IPS-18a (cell line): Measurements from ENCODE around the gene ZBTB7C.
"Not testable (repeated sequence)": the region's sequence is repeated elsewhere in the genome, so short reads cannot be mapped to it uniquely, and the experiment has no call there.

Experiments used
- H3K27ac ChIP-seq: one replicate; pipeline ENCODE4 v1.5.1; 2013; ENCODE audit warnings: low read length
- H3K27me3 ChIP-seq: one replicate; pipeline ENCODE4 v1.6.1; 2013; ENCODE audit warnings: mild to moderate bottlenecking, low read length; ENCODE audit not compliant: control insufficient read depth, insufficient read depth
- H3K36me3 ChIP-seq: one replicate; pipeline ENCODE4 v1.6.1; 2013; ENCODE audit warnings: low read depth, low read length; ENCODE audit not compliant: control insufficient read depth
- H3K4me1 ChIP-seq: one replicate; pipeline ENCODE4 v1.6.1; 2013; ENCODE audit warnings: low read depth, low read length; ENCODE audit not compliant: control insufficient read depth
- H3K4me3 ChIP-seq: one replicate; pipeline ENCODE4 v1.5.1; 2013; ENCODE audit warnings: low read length
- H3K9ac ChIP-seq: one replicate; pipeline ENCODE4 v1.6.1; 2013; ENCODE audit warnings: mild to moderate bottlenecking, low read length, moderate library complexity
- H3K9me3 ChIP-seq: one replicate; pipeline ENCODE4 v1.6.1; 2013; ENCODE audit warnings: low read depth, low read length; ENCODE audit not compliant: control insufficient read depth

The ZBTB7C gene

GRCh38 chr18:48292229-48292628, 117.0 kb downstream of the ZBTB7C start:
- Histone ChIP-seq H3K4me3 (no peak overlapping the region), H3K4me1 (peaks cover 5% of the 10 kb centered on the region), H3K27me3 (no peaks in the 10 kb centered on the region), H3K36me3 (no peaks in the 10 kb centered on the region), H3K27ac (no peak overlapping the region), H3K9ac (no peak overlapping the region), H3K9me3 (no peaks in the 10 kb centered on the region)

- no peak overlapping the region for H3K27ac ChIP-seq
- H3K9ac ChIP-seq, result no peak overlapping the region
- no peaks in the 10 kb centered on the region for H3K27me3 ChIP-seq
- H3K9me3 ChIP-seq, result no peaks in the 10 kb centered on the region
- H3K36me3 ChIP-seq, result no peaks in the 10 kb centered on the region
- no peak overlapping the region for H3K4me3 ChIP-seq
- H3K4me1 ChIP-seq, result peaks cover 5% of the 10 kb centered on the region
Measured at GRCh38 chr18:48290162-48290926, 118.8 kb downstream of the ZBTB7C start.

DNA sequence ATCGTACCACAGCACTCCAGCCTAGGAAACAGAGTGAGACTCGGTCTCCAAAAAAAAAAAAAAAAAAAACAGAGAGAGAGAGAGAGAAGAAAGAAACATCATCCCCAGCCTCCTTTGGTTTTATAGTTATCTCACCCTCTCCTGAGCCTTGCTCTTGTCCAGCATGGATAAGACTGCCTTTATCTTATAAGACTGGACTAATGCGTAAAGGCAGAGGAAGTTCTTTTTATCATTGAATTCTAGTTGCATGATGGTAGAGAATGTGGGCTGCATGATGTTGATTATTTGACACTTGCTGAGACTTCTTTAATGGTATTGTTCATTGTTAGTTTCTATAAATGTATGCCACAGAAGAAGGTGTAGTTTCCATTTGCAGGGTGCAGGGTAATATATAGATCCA, 124.4 kb downstream of the ZBTB7C start:
- Histone ChIP-seq H3K9ac (no peak overlapping the region), H3K4me1 (no peaks in the 10 kb centered on the region), H3K27ac (no peak overlapping the region), H3K27me3 (no peaks in the 10 kb centered on the region), H3K9me3 (no peaks in the 10 kb centered on the region), H3K4me3 (no peak overlapping the region), H3K36me3 (no peaks in the 10 kb centered on the region)

DNA sequence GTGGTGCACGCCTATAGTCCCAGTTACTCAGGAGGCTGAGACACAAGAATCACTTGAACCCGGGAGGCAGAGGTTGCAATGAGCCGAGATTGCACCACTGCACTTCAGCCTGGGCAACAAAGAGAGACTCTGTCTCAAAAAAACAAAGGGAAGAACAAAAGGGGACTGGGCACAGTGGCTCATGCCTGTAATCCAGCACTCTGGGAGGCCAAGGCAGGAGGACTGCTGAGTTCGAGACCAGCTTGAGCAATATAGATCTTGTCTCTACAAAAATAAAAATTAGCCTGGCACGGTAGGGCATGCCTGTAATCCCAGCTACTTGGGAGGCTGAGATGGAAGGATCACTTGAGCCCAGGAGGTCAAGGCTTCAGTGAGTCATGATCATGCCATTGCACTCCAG, 125.2 kb downstream of the ZBTB7C start:
- not testable (repeated sequence) for H3K9ac ChIP-seq, H3K27ac ChIP-seq

DNA sequence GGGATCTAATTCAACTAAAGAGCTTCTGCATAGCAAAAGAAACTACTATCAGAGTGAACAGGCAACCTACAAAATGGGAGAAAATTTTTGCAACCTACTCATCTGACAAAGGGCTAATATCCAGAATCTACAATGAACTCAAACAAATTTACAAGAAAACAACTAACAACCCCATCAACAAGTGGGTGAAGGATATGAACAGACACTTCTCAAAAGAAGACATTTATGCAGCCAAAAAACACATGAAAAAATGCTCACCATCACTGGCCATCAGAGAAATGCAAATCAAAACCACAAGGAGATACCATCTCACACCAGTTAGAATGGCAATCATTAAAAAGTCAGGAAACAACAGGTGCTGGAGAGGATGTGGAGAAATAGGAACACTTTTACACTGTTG, 127.7 kb downstream of the ZBTB7C start:
- H3K9me3 ChIP-seq, H3K27ac ChIP-seq, H3K36me3 ChIP-seq, H3K9ac ChIP-seq, H3K27me3 ChIP-seq, H3K4me1 ChIP-seq, H3K4me3 ChIP-seq: not testable (repeated sequence)

More for the DNA sequence above, 125.2 kb downstream of the ZBTB7C start:
- not testable (repeated sequence) for H3K4me3 ChIP-seq, H3K36me3 ChIP-seq, H3K27me3 ChIP-seq, H3K4me1 ChIP-seq, H3K9me3 ChIP-seq

GRCh38 chr18:48279312-48279711, 129.9 kb downstream of the ZBTB7C start:
- H3K4me3 ChIP-seq, result no peak overlapping the region
- no peaks in the 10 kb centered on the region for H3K4me1 ChIP-seq
- no peaks in the 10 kb centered on the region for H3K36me3 ChIP-seq
- no peaks in the 10 kb centered on the region for H3K27me3 ChIP-seq
- no peak overlapping the region for H3K27ac ChIP-seq
- no peak overlapping the region for H3K9ac ChIP-seq
- H3K9me3 ChIP-seq, result no peaks in the 10 kb centered on the region

DNA sequence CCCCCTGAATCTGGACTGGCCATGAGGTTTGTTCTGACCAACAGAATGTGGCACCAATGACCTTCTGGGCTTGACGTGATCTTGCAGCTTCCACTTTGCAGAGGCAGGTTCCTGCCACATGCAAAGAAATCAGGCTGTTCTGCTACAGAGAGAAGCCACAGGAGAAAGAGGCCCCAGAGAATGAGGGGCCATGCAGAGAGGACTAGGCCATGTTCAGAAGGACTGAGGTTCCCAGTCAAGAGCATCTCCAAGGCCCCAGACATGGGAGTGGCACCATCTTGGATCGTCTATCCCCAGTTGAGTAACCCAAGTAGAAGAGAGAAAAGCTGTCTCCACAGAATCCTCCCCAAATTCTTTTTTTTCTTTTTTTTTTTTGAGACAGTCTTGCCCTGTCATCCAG, 131.1 kb downstream of the ZBTB7C start:
- no peak overlapping the region for H3K9ac ChIP-seq
- no peaks in the 10 kb centered on the region for H3K4me1 ChIP-seq
- no peak overlapping the region for H3K27ac ChIP-seq
- H3K9me3 ChIP-seq, result no peaks in the 10 kb centered on the region
- H3K4me3 ChIP-seq, result no peak overlapping the region
- H3K36me3 ChIP-seq, result no peaks in the 10 kb centered on the region
- no peaks in the 10 kb centered on the region for H3K27me3 ChIP-seq

DNA sequence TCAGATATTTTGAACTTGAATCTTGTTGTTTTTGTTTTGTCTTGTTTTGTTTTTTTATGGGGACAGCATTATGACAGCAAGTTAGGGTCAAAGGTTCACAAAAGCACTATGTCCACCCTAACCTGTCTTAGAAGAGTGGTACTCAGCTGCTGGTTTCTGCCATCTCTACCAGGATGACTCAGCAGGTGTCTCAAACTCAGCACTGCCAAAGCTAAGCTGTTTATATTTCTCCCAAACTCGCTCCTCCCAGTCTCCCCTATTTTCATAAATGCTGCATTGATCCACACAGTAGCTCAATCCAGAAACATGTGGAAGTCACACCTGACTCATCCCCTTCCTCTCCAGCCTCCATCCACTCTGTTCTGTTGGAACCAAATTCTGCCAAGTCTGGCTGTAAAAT, 134.9 kb downstream of the ZBTB7C start:
- no peak overlapping the region for H3K27ac ChIP-seq
- no peak overlapping the region for H3K4me3 ChIP-seq
- no peaks in the 10 kb centered on the region for H3K27me3 ChIP-seq
- no peaks in the 10 kb centered on the region for H3K4me1 ChIP-seq
- H3K9me3 ChIP-seq, result no peaks in the 10 kb centered on the region
- H3K9ac ChIP-seq, result no peak overlapping the region
- H3K36me3 ChIP-seq, result no peaks in the 10 kb centered on the region

DNA sequence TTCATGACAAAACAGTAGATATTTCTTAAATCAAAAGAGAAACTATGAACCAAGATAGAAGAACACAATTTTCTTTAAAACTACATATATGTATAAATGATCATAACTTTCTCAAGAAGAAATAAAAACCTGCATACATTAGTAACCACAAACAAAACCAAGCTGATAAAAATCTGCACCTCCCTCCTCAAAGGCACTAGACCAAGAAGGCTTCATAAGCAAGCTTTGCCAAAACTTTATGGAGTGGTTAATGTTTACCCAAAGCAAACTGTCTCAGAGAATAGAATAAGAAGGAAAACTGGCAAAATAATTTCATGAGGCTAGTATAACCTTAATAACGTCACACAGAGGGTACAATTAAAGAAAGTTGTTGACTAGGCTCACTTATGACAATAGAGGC, 138.3 kb downstream of the ZBTB7C start:
- no peaks in the 10 kb centered on the region for H3K4me1 ChIP-seq
- H3K9ac ChIP-seq, result no peak overlapping the region
- H3K9me3 ChIP-seq, result no peaks in the 10 kb centered on the region
- H3K27ac ChIP-seq, result no peak overlapping the region
- no peaks in the 10 kb centered on the region for H3K27me3 ChIP-seq
- no peaks in the 10 kb centered on the region for H3K36me3 ChIP-seq
- no peak overlapping the region for H3K4me3 ChIP-seq

GRCh38 chr18:48265328-48265727, 143.9 kb downstream of the ZBTB7C start:
- no peaks in the 10 kb centered on the region for H3K36me3 ChIP-seq
- no peaks in the 10 kb centered on the region for H3K4me1 ChIP-seq
- H3K9ac ChIP-seq, result no peak overlapping the region
- H3K9me3 ChIP-seq, result no peaks in the 10 kb centered on the region
- H3K27me3 ChIP-seq, result no peaks in the 10 kb centered on the region
- no peak overlapping the region for H3K27ac ChIP-seq
- no peak overlapping the region for H3K4me3 ChIP-seq

DNA sequence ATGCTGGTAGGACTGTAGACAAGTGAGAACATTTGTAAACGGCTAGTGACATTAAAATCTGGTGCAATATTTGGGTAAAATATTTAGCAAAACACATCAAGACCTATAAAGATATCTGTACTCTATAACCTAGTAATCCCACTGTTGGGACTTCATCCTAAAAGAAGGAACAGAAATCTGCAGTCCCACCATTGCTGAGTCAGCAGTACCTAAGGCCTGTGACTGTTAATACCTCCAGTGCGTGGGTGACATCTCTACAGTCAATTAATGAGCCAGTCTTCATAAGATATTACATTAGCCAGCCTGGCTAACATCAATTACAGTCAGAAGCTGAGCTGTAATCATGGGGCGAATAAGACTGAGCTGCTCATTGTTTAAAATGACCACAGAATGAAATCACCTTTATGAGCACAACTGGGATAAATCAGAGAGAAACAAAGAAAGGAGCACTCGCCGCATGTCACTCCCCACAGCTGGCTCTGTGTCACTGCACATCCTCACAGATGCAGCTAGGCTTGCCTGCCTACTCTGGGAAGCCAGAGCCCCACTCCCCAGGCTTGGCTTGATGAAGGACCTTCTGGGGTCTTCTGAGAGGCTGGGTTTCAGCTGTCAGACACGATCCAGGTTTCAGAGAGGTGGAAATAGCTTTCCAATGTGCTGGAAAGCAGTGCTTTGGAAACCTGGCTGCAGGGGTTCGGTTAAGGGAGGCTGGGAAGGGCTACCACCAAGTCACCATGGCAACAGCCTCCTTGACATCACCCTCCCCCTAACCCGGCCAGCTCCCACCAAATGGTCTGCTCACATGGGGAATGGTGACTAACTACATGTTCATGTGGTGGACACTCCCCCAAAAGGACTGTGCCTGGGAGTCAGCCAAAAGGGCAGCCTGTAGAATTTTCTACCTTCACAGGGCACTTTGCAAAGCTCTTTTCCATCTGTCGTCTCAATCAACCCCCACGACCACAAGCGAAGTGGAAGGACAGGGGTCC, 145.0 kb downstream of the ZBTB7C start:
- no peaks in the 10 kb centered on the region for H3K4me1 ChIP-seq
- no peak overlapping the region for H3K9ac ChIP-seq
- no peaks in the 10 kb centered on the region for H3K9me3 ChIP-seq
- no peak overlapping the region for H3K27ac ChIP-seq
- no peaks in the 10 kb centered on the region for H3K36me3 ChIP-seq
- no peak overlapping the region for H3K4me3 ChIP-seq
- H3K27me3 ChIP-seq, result no peaks in the 10 kb centered on the region
